Measurements from ENCODE around the gene BEND6. TPM values are rescaled to one million over a fixed set of nuclear protein-coding genes. Genes with fewer than 3 reads are reported as not detected.

The BEND6 gene
- total and polyA plus RNA-seq, 2 of the 13 experiments (the other 11 are each of a cell fraction or from before 2014, with no cell fraction given), result 0.20 to 0.21 TPM

- Histone ChIP-seq H3K4me3 (replicated peaks in 1 of 3; ENCODE audit: insufficient read depth in 1 of 3, low read depth in 2 of 3, low read length in 3 of 3) (no peak overlapping the region), H3K4me1 (ENCODE audit: insufficient read depth, low read length) (no peaks in the 10 kb centered on the region), H3K36me3 (replicated peaks in 1 of 2; ENCODE audit: control insufficient read depth in 1 of 2, insufficient read depth in 2 of 2, low read length in 2 of 2) (no peaks in the 10 kb centered on the region), H3K27me3 (ENCODE audit: control insufficient read depth in 1 of 2, insufficient read depth in 2 of 2, low read length in 2 of 2) (peaks cover 1 to 11% of the 10 kb centered on the region in 2 experiments; a peak in 2 of 5 replicates), H2AFZ (ENCODE audit: low read length) (no peak overlapping the region), H3K27ac (ENCODE audit: extremely low read length, insufficient read depth, low read length) (no peak overlapping the region), H4K20me1 (ENCODE audit: insufficient read depth, low read length) (no peaks in the 10 kb centered on the region), H3K9me3 (ENCODE audit: low read length) (no peaks in the 10 kb centered on the region), H3K9ac (ENCODE audit: insufficient read depth, low read depth, low read length) (no peak overlapping the region), H3K4me2 (ENCODE audit: low read depth, low read length) (no peak overlapping the region), H3K79me2 (ENCODE audit: insufficient read depth, low read length) (no peaks in the 10 kb centered on the region)
- no TSS peak for BruUV-seq (replicated peaks)
- ChIA-PET POLR2A (no interaction called here), CTCF (ENCODE audit: low intra/inter-chr PET ratio, low total read pairs) (no interaction called here)
- ATAC-seq (no peak), DNase-seq (ENCODE audit: low spot score) (no peak), FAIRE-seq (no peak)
- in situ Hi-C loops (cut with HindIII; ENCODE audit: extremely low pct_ligation_motif_present, low pct_unique_long_range_greater_than_20kb), result no loop called here
- intact Hi-C loops (cut with micrococcal nuclease; ENCODE audit: unreplicated experiment), result no loop called here
- 5% methylated on average over 5 of the region's 5 CpGs for WGBS (ENCODE audit: low lambda C conversion rate)
- no peak for TF ChIP-seq ZNF232 (CRISPR knock-in tag; IDR thresholded peaks at IDR 0.05; ENCODE audit: borderline replicate concordance)
- TF ChIP-seq, protein P1, sequence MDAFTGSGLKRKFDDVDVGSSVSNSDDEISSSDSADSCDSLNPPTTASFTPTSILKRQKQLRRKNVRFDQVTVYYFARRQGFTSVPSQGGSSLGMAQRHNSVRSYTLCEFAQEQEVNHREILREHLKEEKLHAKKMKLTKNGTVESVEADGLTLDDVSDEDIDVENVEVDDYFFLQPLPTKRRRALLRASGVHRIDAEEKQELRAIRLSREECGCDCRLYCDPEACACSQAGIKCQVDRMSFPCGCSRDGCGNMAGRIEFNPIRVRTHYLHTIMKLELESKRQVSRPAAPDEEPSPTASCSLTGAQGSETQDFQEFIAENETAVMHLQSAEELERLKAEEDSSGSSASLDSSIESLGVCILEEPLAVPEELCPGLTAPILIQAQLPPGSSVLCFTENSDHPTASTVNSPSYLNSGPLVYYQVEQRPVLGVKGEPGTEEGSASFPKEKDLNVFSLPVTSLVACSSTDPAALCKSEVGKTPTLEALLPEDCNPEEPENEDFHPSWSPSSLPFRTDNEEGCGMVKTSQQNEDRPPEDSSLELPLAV (CRISPR knock-in tag; conservative IDR thresholded peaks at IDR 0.05; ENCODE audit: low read depth), result no peak
- no peak for TF ChIP-seq HNF4G (IDR thresholded peaks at IDR 0.05; ENCODE audit: borderline replicate concordance, low read depth, low read length)
- TF ChIP-seq HNF4G (CRISPR knock-in tag; IDR thresholded peaks at IDR 0.05; ENCODE audit: borderline replicate concordance, low read depth), result no peak
- TF ChIP-seq MAFG (CRISPR knock-in tag; IDR thresholded peaks at IDR 0.05), result no peak
- no peak for TF ChIP-seq SRY (CRISPR knock-in tag; IDR thresholded peaks at IDR 0.05)
- no peak for TF ChIP-seq NAIF1 (CRISPR knock-in tag; IDR thresholded peaks at IDR 0.05; ENCODE audit: borderline replicate concordance)
- no peak for TF ChIP-seq ZFX (CRISPR knock-in tag; IDR thresholded peaks at IDR 0.05; ENCODE audit: low read depth)
- TF ChIP-seq, protein P2, sequence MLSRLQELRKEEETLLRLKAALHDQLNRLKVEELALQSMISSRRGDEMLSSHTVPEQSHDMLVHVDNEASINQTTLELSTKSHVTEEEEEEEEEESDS (CRISPR knock-in tag; IDR thresholded peaks at IDR 0.05; ENCODE audit: borderline replicate concordance), result no peak
- TF ChIP-seq TOE1 (CRISPR knock-in tag; IDR thresholded peaks at IDR 0.05), result no peak
- TF ChIP-seq ZNF30 (CRISPR knock-in tag; IDR thresholded peaks at IDR 0.05), result no peak
- no peak for TF ChIP-seq NR1H2 (CRISPR knock-in tag; IDR thresholded peaks at IDR 0.05; ENCODE audit: borderline replicate concordance, low read depth)
- TF ChIP-seq, protein P3, sequence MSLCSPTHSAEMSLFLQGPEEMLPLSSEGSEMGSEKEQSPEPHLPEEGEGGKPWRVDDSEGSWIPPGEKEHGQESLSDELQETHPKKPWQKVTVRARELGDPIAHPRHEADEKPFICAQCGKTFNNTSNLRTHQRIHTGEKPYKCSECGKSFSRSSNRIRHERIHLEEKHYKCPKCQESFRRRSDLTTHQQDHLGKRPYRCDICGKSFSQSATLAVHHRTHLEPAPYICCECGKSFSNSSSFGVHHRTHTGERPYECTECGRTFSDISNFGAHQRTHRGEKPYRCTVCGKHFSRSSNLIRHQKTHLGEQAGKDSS (CRISPR knock-in tag; IDR thresholded peaks at IDR 0.05; ENCODE audit: borderline replicate concordance, low read depth), result no peak
- no peak for TF ChIP-seq ZNF557 (CRISPR knock-in tag; IDR thresholded peaks at IDR 0.05)
- TF ChIP-seq SP1 (IDR thresholded peaks at IDR 0.05), result no peak
- no peak for TF ChIP-seq SP1 (CRISPR knock-in tag; IDR thresholded peaks at IDR 0.05)
Observed at GRCh38 chr6:56984361-56984760, 29.5 kb downstream of the BEND6 start.
